ENCODE results near the gene FTCD. TPM values are rescaled to one million over a fixed set of nuclear protein-coding genes. Genes with fewer than 3 reads are reported as not detected.
"Not testable (repeated sequence)": the region's sequence is repeated elsewhere in the genome, so short reads cannot be mapped to it uniquely, and the experiment has no call there.

Gene FTCD
- total RNA-seq, 1 donor from 2014 or later = 1.2 TPM

DNA sequence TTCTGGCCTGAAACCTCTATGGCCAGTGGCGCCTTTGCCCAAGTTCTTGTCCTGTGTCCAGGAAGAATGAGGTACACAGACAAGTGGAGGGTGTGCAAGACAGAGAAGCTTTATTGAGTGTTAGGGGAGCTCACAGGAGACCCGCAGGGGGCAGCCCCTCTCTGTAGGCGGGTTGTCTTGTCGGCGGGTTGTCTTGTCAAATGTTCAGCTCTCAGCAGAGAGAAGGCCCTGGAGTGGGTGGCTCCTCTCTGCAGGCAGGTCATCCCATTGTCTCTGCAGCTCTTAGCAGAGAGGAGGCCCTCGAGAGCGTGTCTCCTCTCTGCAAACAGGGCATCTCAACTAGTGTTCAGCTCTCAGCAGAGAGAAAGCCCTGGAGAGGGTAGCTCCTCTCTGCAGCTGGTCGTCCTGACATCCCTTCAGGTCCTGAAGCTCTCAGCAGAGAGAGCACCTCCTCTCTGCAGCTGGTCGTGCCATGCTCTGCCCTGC, 46.5 kb downstream of the FTCD start:
- intact Hi-C loops (cut with DNase I) = no loop called here
- no peak for DNase-seq (ENCODE audit: missing footprints)
- ATAC-seq = no peak

DNA sequence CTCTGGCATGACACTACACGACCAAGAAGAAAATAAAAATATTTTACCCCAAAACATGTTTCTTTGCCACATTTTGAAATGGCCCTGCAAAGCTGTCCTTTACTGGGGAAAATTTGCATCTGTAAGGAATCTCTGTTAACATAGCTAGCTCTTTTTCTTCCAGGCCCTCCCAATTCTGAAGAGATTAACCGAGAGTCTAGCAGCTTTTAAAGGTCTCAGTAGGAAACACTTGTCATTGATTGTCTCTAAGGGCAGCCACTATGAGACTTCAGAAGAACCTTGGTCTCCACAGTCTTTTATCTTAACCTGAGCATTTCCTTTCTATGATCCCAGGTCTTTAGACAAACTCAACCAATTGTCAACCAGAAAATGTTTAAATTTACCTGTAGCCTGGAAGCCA, 48.0 kb downstream of the FTCD start:
- intact Hi-C loops (cut with DNase I); DNase-seq (ENCODE audit: missing footprints); ATAC-seq: not testable (repeated sequence)

DNA sequence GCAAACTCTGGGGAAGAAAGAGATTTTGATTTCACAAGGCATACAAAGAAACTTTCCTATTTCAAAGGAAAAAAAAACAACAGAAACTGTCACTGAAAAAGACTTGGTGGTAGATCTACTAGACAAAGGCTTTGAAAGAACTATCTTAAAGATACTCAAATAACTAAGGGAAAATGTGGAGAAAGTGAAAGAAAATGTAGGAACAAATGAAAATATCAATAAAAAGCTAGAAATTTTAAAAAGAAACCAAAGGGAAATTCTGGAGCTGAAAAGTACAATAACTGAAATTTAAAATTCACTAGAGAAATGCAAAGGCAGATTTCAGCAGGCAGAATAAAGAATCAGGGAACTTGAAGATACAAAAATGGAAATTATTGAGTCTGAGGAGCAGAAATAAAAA, 51.3 kb downstream of the FTCD start:
- no peak for ATAC-seq
- intact Hi-C loops (cut with DNase I) = no loop called here

DNA sequence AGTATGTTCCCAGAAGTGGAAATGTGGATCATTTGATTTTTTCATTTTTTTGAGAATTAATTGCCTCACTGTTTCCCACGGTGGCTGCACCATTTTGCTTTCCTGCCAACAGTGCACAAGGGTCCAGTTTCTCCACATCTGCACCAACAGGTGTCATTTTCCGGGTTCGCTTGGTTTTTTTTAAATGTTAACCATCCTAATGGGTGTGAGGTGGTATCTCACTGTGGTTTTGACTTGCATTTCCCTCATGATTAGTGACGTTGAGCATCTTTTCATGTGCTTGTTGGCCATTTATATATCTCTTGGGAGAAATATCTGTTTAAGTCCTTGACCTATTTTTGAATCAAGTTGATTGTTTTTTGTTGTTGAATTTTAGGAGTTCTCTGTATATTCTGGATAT, 54.5 kb downstream of the FTCD start:
- intact Hi-C loops (cut with DNase I) = no loop called here
- DNase-seq (ENCODE audit: missing footprints) = no peak

More for the DNA sequence above, 51.3 kb downstream of the FTCD start:
- no peak for DNase-seq (ENCODE audit: missing footprints)

DNA sequence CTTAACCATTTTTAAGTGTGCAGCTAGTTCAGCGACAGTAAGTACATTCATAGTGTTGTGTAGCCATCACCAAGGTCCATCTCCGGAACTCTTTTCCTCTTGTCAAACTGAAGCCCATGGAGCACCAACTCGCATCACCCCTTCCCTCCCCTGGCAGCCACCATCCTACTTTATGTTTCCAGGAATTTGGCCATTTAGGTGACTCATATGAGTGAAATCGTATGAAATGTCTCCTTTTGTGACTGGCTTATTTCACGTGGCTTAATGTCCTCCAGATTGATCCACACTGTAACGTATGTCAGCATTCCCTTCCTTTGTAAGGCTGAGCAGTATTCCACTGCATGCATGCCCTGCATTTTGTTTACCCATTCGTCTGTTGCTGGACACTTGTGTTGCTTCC, 55.0 kb downstream of the FTCD start:
- no peak for DNase-seq (ENCODE audit: missing footprints)
- no peak for ATAC-seq
- intact Hi-C loops (cut with DNase I) = no loop called here

More for the DNA sequence above, 54.5 kb downstream of the FTCD start:
- no peak for ATAC-seq

DNA sequence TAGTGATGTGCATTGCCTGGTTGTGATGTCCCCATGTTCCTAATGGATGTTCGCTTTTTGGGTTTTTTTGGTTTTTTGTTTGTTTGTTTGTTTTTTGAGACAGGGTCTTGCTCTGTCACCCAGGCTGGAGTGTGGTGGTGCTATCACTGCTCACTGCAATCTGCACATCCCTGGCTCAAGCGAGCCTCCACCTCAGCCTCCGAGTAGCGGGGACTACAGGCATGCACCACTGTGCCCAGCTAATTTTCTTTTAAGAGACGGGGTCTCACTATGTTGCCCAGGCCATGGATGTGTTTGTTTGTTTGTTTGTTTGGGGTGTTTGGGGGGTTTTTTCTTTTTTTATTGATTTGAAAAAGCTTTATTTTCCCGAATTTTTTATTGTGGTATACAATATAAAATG, 55.4 kb downstream of the FTCD start:
- no peak for DNase-seq (ENCODE audit: missing footprints)
- intact Hi-C loops (cut with DNase I) = no loop called here
- ATAC-seq = no peak

DNA sequence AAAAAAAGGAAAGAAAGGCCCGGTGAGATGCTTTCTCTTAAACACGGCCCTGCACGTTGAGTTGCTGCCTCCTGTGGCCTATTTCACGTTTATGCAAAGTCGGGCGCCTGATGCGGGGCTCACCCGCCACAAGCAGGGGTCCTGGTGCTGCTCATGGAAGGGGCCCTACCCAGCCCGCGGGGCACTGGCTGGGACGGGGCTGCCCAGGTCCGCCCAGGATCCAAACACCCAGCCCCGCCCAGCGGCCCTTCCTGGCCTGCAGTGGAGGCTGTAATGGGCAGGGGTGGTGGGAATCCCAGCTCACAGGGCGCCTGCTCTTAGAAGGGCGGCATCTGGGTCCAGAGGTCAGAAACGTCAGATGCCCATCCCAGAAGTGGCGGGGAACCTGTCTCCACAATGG, 55.9 kb downstream of the FTCD start:
- DNase-seq (ENCODE audit: missing footprints) (no peak), ATAC-seq (peak; percentile 26)
- intact Hi-C loops (cut with DNase I) = loop anchor here (10.0 kb wide), 1 partner anchor 55 kb away; no protein-coding TSS in a partner anchor

DNA sequence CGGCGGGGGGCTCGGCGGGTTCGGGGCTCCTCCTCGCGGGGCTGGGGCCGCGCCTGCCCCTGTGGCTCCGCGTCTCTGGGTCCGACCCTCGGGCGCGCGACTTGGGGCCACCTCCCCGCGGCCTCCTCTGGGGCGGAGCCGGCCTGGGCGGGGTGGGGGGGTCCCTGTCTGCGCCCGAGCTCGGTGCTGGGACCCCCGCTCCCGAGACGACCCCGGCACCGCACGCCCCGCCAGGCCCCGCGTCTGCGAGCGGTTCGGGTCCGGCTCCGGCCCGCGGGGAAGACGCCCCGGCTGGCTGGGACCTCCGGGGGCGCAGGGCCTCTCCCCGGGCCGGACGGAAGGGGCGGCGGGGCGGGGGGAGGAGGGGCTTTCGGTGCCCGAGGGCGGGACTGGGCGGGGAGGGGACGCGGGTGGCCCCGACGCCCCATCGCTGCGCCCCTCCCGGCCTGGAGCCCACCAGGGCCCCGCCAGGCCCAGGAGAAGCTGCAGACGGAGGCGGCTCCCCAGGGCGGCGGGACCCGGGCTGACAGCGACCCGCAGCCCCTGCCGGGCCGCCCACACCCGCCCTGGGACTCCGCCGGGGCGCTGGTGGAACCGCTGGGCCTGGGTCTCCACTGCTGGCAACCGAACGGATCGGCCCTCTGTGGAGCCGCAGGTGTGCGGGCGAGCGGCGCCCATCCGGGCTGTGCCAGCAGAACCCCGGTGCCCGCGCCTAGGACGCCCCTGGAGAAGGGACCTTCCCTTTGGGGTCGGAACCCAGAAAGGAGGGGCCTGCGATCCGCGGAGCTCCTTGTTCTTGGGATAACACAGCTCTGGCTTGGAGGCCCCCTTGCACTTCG, 56.9 kb downstream of the FTCD start:
- ATAC-seq = peak; percentile 60
- DNase-seq (ENCODE audit: missing footprints) = no peak
- intact Hi-C loops (cut with DNase I) = loop anchor here (10.0 kb wide), 1 partner anchor 54 kb away; no protein-coding TSS in a partner anchor

DNA sequence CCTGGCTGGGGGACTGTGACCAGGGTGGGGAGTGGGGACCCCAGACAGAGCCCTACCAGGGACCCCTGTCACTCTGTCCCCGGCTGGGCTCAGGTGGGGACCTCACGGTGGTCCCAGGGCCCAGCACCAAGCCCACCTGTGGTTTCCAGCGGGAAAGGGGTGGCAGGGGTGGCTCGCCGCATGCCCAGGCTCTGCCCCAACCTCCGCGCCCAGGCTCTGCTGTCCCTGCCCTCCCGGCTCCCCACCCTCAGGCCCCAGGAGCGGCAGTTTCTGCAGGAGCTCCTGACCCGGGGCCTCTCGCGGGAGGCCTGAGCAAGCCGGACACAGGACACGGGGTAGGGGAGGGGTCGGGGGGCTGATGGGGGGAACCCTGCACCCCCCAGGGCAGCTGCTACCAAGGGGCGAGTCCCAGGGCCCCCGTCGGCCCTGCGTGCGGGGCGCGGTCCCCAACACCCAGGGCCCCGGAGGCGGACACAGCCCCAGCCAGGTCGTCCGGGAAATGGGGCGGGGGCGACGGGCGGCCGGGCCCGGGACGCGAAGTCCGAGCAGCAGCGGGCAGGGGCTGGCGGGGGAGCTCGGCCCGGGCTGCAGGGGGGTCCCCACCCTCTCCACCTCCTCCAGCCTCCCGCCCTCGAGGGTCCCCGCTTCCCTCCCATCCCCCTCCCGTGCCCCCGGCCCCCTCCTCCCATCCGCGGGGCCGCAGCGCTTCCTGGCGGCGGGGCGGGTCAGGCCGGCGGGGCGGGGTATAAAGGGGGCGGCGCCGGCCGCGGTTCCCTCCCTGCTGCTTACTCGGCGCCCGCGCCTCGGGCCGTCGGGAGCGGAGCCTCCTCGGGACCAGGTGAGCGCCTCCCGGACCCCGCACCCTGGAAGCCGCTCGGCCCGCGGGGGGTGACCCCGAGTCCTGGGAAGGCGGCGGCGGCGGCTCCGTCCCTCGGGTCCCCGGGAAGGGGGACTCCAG, 57.8 kb downstream of the FTCD start, which contains the start of gene COL6A2:
COL6A2 (plus strand) TSS at position 777 of the 958 bp plus-strand sequence.
- peak; percentile 86 for ATAC-seq
- peak; percentile 85 for DNase-seq (ENCODE audit: missing footprints)
- intact Hi-C loops (cut with DNase I) = loop anchor here (2.0 to 10.0 kb wide), 2 partner anchors 53 to 123 kb away; no protein-coding TSS in a partner anchor

DNA sequence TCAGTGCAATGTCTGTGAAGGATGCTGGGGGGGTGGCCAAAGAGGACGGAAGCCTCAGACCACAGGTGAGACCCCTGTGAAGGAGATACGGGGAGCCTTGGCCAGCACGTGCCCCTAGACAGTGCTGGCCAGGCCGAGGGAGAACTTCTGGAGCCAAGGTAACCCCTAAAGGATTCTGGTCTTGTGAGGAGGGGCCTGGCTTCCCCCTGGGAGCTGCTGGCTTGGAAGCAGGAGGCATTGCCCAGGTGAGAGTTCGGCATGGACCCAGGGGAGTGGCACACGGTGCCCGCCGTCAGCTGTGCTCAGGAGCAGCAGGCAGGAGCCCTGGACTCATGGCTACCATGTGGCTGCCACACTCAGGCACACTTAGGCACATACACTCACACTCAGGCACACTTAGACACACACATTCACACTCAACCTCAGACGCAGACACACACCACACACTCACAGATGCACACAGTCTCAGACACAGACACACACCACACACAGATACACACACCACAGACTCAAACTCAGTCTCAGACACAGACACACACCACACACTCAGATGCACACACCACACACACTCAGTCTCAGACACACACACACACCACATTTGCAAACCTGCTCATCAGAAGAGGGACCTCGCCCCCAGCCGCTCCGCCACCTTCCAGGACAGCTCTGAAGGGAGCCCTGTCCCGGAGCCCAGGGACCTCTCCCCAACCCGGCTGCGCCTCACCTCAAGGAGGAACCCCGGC, 58.6 kb downstream of the FTCD start:
- intact Hi-C loops (cut with DNase I) = loop anchor here (2.0 to 10.0 kb wide), 2 partner anchors 52 to 122 kb away; no protein-coding TSS in a partner anchor
- no peak for ATAC-seq
- DNase-seq (ENCODE audit: missing footprints) = no peak

DNA sequence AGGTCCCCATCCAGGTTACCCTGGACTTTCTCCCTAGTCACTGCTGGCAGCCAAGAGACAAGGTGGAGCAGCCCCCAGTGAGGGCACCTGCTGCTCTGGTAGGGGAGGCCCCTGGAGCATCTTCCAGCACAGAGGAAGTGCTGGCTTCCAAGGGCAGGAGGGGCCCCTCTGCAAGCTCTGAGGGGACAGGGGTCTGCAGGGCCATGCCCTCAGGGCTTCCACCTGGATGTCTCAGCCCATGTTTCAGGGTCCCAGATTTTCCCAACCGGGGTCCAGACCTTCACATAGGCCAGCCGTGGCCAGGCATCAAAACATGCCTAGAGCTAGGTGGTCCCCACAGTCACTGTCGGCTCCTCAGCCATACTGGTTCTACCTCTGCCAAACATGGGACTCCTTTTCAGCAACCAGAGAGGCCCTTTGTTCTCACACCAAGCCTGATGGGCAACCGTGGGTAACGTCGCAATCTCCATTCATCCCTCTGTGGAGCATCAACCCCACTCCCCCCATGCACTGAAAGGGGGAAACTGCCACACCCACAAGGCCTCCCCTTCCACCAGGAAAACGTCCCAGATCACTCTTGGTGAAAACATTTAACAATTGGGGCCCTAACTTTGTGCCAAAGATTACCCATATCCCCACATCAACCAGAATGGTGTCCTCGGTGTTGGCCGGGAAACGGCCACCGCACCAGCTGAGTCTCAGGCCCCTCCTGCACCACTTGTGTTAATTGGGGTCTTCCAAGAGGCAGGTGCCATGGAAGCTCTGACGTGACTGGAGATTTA, 59.4 kb downstream of the FTCD start:
- ATAC-seq (no peak), DNase-seq (ENCODE audit: missing footprints) (no peak)
- intact Hi-C loops (cut with DNase I) = loop anchor here (2.0 to 10.0 kb wide), 2 partner anchors 51 to 121 kb away; no protein-coding TSS in a partner anchor

DNA sequence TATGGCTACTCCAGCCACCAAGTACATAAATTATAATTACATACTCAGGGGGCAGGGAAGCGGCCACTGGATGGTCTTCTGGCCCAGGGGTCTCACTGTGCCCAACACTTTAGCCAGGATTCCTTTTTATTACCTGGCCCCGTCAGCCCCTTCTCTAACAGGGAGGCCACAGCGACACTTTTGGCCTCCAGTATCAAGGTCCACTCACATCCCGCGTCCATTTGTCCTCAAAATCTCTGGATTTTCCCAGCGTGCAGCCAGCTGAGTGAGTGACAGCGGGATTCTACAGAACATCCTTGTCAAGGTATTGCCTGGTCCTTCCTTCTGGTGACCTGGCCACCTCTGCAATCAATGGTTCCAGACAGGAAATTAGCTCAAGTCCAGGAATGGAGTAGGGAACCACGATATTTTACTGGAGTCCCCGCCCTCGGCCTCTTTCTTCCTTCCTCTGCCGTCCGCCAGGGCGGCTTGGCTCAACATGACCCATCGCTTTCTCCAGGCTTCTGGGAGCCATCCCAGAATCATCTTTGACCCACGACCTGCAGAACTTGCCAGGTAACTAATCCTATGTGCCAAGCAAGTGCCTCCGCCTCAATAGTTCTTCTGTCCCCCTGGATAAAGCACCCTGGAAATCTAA, 60.2 kb downstream of the FTCD start:
- no peak for DNase-seq (ENCODE audit: missing footprints)
- ATAC-seq = no peak
- intact Hi-C loops (cut with DNase I) = loop anchor here (10.0 kb wide), 1 partner anchor 50 kb away; no protein-coding TSS in a partner anchor

DNA sequence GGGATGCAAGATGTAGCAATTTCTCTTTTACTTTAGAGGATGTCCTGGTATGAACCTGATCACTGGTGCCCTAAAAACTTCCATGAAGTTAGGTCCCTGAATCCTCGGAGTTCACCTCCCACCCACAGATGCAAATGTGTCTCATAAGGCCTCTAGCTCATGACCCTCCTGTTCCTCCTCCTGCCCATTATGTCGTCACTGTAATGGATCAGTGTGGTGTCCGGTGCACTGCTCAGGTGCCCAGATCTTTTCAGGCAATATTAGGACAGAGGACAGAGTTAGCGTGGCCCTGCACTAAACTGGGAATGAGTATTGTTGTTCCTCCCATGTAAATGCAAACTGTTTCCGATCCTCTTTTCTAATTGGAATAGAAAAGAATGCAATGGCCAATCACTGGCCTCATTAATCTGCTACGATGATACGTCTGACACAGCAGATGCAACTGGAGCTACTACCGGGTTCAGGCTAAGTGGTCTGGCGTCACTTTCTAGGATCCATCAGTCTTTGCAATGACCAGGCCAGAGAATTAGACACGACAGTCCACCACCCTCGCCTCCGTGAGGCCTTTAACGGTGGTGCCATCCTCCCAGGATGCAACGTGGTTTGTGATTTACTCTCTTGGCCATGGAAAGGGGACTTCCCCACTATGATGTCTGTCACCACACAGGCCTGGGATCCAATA, 60.8 kb downstream of the FTCD start:
- intact Hi-C loops (cut with DNase I) = loop anchor here (10.0 kb wide), 1 partner anchor 50 kb away; no protein-coding TSS in a partner anchor
- ATAC-seq = no peak
- no peak for DNase-seq (ENCODE audit: missing footprints)

DNA sequence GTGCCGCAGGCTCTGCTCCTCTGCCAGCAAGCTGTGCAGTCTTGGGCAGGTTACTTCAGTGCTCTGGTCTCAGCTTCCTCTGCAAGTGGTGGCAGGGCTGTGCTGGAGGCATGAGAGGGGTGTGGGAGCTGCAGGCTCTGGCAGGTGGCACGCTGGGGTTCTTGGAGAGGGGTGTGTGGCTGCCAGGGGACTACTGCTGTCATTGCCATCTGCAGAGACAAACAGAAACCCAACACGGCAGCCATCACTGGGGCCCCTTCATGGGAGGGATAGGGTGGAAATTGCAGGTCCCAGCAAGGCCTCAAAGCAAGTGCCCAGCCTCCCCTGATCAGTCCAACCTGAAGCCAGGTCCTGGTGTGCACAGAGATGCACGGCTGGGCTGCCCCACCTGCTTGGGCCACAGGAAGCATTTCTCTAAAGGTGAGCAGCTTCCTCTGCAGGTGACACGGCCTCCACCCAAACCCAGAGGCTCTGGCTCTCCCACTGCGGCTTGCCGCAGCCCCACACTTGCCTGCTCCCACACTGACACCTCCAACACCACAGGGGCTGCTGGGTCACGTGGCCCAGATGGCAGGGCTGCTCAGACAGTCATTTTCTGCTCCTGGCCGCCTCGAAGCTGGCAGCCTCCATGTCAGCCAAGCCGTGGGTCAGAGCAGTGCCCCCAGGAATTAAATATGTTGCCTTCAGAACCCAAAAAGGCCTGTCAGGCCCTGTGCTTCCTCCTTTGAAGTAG, 61.5 kb downstream of the FTCD start:
- ATAC-seq (no peak), DNase-seq (ENCODE audit: missing footprints) (no peak)
- intact Hi-C loops (cut with DNase I) = loop anchor here (10.0 kb wide), 1 partner anchor 49 kb away; no protein-coding TSS in a partner anchor

DNA sequence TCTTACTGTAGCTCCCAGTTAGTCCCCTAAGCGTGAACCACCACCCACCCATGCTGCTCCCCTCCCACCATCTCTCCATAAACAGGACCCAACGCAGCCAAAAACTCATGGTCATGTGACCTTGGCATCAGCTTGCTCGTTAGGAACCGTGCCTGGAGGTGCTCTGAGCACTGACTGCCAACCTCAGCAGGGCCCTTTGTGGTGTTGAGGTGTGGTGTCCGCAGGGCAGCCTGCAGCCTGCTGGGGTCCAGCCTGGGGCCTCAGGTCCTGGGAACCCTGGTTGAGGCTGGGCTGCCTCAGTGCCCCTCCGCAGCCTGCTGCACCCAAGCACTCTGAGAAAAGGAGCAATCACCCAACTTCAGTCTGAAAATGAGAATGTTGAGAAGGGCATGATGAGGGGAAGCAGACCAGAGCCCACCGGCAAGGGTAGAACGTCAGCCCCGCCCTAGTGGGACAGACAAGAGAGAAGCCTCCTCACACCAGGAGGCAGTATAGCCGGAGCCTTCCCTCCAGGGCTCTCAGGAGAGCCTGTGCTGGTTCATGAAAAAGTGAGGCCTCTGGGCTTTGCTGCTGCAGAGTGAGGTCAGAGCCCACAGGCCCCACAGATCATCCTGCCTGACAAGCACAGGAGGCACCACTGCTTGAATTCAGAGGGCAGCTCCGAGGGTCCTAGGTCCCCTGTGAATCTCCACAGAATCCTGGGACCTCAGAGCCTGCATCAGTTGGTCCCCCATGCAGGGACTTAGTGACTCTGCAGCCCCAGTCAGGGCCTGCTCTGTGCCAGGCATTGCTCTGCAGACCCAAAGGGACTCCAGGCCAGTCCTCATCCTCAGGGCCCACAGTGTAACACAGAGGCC, 62.3 kb downstream of the FTCD start:
- ATAC-seq (peak; percentile 5), DNase-seq (ENCODE audit: missing footprints) (no peak)
- intact Hi-C loops (cut with DNase I) = loop anchor here (10.0 kb wide), 1 partner anchor 48 kb away; no protein-coding TSS in a partner anchor

All from Right ventricle myocardium inferior (tissue), 1 donor.